GOT3 (cell line): Measurements from ENCODE around the gene SCUBE2.

Experiments used
- DNase-seq: peaks from one replicate; lab custom pipeline; 2025; ENCODE audit warnings: mixed read lengths; lab: John Stamatoyannopoulos, UW

SCUBE2 gene

GRCh38 chr11:9091044-9091922, at the start of gene SCUBE2:
SCUBE2 (minus strand) TSS chr11:9091599; CDS start chr11:9091528, 71 bp downstream.
- DNase-seq, result no peak

- no peak for DNase-seq
These were observed 49.8 kb upstream of the SCUBE2 start for GRCh38 chr11:9141186-9141585.

- DNase-seq, result no peak
These were observed 48.4 kb upstream of the SCUBE2 start for GRCh38 chr11:9139628-9140357.

GRCh38 chr11:9138612-9139579, 47.5 kb upstream of the SCUBE2 start:
- no peak for DNase-seq

- DNase-seq, result no peak
These were observed 46.7 kb upstream of the SCUBE2 start for GRCh38 chr11:9138133-9138453.

- DNase-seq, result no peak
These were observed 46.1 kb upstream of the SCUBE2 start for GRCh38 chr11:9137293-9138132.

- DNase-seq, result no peak
These were observed 45.3 kb upstream of the SCUBE2 start for GRCh38 chr11:9136741-9137140.

GRCh38 chr11:9133956-9134355, 42.6 kb upstream of the SCUBE2 start:
- DNase-seq, result no peak

- DNase-seq, result no peak
These were observed 40.9 kb upstream of the SCUBE2 start for GRCh38 chr11:9132203-9132878.

GRCh38 chr11:9130297-9130696, 38.9 kb upstream of the SCUBE2 start:
- no peak for DNase-seq

GRCh38 chr11:9126636-9127035, 35.2 kb upstream of the SCUBE2 start:
- no peak for DNase-seq

- no peak for DNase-seq
These were observed 33.9 kb upstream of the SCUBE2 start for GRCh38 chr11:9125185-9125886.

GRCh38 chr11:9123595-9124304, 32.4 kb upstream of the SCUBE2 start:
- no peak for DNase-seq

- DNase-seq, result no peak
These were observed 30.0 kb upstream of the SCUBE2 start for GRCh38 chr11:9121469-9121796.

- DNase-seq, result no peak
These were observed 29.5 kb upstream of the SCUBE2 start for GRCh38 chr11:9120664-9121468.

GRCh38 chr11:9118277-9118676, 26.9 kb upstream of the SCUBE2 start:
- no peak for DNase-seq

GRCh38 chr11:9112075-9112474, 20.7 kb upstream of the SCUBE2 start:
- DNase-seq, result no peak

GRCh38 chr11:9109858-9110731, 18.7 kb upstream of the SCUBE2 start:
- DNase-seq, result no peak
